NCI-H2107 treated with DMSO at 0.1 percent for 48 hours (cell line): ENCODE measurements around the gene PRKRIP1.
"Not testable (repeated sequence)": the region's sequence is repeated elsewhere in the genome, so short reads cannot be mapped to it uniquely, and the experiment has no call there.

Experiments used
- DNase-seq: peaks from one replicate; lab custom pipeline; 2025; ENCODE audit not compliant: unreplicated experiment; lab: John Stamatoyannopoulos, UW

PRKRIP1 gene

DNA sequence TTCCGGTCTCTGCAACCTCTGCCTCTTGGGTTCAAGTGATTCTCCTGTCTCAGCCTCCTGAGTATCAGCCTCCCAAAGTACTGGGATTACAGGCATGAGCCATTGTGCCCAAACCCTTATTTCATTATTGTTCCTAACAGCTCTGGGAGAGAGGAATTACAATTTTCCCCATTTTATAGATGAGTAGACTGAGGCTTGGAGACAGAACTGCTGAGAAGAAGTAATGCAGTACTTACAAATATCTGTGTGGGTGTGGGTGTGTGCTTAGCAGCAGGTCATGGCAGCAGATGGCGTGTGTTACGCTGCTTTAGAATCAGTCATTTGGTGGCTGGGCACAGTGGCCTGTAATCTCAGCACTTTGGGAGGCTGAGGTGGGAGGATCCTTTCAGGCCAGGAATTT, 7.4 kb downstream of the PRKRIP1 start:
- no peak for DNase-seq

DNA sequence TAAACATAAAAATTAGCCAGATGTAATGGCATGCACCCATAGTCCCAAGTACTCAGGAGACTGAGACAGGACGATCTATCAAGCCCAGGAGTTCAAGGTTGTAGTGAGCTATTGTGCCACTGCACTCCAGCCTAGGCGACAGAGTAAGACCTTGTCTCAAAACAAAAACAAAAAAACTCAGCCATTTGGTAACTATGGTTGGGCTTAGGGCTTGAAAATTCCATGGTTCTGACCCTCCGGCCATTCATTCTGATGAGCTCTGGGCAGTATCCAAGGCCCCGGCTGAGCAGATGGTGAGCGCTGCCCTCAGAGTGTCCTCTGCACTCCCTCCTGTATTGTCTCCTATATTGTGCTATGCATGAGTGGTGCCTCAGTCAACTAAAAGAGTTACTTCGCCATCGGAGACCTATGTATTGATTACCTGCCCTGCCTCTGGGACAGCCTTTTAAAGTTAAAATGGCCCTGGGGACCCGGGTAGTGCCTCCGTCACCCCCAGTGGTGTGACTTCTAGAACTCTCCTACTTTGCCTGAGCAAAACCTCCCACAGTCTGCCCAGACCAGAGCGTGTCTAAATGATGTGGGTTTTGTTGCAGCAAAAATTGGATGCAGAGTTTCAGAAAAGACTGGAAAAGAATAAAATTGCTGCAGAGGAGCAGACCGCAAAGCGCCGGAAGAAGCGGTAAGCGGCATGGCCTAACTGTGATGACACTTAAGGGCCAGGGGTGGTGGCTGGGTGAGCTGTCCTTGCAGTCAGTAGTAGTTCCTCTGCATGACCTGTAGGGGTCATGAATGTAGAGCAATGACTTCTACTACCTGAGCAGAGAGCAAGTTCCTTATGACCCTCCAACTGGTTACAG, 8.1 kb downstream of the PRKRIP1 start:
- peak; percentile 63 for DNase-seq

DNA sequence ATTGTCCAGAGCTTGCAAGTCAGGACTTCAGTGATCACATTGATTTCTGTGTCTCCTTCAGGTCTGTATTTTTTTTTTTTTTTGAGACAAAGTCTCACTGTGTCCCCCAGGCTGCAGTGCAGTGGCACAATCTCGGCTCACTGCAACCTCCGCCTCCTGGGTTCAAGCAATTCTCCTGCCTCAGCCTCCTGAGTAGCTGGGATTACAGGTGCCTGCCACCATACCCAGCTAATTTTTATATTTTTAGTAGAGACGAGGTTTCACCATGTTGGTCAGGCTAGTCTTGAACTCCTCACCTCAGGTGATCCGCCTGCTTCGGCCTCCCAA, 8.7 kb downstream of the PRKRIP1 start:
- not testable (repeated sequence) for DNase-seq

DNA sequence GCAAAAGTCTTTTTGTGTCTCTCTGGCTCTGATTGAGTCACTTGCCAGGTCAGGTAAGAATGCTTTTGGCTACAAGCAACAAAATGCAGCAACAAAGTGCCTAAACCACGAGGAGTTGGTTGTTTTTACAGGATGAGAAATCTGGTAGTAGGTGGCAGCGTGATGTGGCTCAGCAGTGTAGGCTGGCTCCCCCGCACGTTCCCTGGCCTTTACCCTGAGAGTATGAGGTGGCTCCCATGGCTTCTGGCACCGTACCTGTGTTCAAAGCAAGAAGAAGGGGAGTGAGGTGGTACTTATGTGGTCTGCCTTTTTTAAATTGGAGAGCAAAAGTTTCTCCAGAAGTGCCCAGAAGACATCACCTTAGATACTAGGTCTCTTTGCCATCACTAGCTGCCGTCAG, 11.7 kb downstream of the PRKRIP1 start:
- no peak for DNase-seq

DNA sequence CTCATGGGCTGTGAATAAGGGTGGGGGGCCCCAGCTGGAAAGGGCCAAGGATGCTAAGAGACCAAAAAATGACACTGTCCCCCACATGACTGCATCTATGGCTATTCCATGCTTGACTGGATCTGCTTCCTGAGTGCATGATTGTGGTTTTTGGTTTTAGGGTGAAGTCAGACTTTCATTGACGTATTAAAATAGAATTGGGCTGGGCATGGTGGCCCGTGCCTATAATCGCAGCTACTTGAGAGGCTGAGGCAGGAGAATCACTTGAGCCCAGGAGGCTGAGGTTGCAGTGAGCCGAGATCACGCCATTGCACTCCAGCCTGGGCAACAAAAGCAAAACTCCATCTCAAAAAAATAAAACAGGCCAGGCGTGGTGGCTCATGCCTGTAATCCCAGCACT, 12.4 kb downstream of the PRKRIP1 start:
- DNase-seq, result not testable (repeated sequence)

DNA sequence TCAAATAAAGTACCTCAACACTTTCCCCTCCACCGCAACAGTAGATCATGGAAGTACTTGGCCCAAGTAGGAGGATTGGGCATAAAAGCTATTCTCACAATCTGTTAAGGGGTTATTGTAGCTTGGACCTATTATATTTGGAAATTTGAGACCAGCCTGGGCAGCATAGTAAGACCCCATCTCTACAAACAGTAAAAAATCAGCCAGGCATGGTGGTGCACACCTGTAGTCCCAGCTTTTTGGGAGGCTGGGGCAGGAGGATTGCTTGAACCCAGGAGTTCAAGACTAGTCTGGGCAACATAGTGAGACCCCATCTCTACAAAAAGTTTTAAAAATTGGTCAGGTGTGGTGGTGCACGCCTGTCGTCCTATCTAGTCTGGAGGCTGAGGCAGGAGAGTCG, 13.2 kb downstream of the PRKRIP1 start:
- no peak for DNase-seq

DNA sequence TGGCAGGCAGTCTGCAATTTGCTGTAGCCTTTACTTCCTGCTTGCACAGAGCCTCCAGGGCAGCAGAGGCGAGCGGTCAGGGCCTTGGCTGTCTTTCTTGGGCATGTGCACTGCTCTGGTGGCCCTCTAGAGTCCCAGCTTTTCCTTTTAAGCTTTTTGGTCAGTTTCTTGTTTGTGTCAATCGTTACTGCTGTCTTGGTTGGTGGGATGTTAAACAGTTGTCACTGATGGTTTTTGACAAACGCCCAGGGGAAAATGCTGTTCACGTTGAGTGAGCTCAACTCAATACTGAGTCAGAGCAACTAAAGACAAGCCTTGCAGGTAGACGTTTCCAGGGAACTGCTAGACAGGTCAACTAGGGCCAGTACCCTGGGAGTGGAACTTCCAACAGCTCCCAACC, 14.0 kb downstream of the PRKRIP1 start:
- no peak for DNase-seq

DNA sequence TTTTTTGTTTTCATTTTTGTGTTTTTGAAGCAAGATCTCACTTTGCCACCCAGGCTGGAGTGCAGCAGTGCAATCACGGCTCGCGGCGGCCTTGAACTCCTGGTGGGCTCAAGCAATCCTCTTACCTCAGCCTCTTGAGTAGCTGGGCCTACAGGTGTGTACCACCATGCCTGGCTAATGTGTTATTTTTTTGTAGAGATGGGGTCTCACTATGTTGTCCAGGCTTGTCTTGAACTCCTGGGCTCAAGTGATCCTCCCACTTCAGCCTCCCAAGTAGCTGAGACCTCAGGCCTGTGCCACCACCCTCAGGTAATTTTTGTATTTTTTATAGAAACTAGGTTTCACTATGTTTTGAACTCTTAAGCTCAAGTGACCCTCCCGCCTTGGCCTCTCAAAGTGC, 14.8 kb downstream of the PRKRIP1 start:
- no peak for DNase-seq

DNA sequence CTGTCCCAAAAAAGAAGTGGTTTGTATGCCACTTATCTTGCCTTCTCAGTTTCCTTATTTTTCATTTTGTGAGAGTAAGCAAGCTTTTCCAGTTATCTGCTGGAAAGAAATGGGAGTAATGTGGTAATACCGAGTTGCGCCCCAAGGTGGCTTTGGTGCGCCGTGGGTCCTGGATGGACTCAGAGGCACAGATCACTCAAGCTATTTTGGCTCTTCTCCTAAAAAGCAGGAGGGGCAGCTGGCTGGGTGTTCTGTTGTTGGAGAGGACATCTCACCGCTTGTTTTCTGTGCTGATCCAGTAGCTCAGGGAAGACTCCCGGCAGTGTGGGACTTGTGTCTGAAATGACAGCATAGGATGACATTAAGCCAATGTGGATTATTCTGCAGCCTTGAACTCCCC, 16.4 kb downstream of the PRKRIP1 start:
- DNase-seq, result peak; percentile 21

DNA sequence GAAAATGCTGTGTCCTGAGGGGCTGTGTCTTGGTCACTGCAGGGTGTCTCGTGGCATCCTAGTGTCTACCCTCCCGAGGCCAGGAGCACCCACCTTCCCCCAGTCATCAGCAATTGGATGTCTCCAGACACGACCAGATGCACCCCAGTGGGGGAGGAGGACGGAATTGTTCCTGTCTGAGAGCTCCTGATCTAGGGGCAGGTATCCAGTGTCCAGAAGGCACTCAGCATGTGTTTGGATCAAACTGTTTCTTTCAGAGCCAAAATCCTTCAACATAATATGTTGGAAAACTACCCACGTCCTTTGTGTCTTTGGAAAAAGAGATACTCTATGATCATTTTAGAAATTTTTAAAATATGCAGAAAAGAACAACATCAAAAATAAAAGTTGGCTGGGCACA, 16.9 kb downstream of the PRKRIP1 start:
- no peak for DNase-seq

DNA sequence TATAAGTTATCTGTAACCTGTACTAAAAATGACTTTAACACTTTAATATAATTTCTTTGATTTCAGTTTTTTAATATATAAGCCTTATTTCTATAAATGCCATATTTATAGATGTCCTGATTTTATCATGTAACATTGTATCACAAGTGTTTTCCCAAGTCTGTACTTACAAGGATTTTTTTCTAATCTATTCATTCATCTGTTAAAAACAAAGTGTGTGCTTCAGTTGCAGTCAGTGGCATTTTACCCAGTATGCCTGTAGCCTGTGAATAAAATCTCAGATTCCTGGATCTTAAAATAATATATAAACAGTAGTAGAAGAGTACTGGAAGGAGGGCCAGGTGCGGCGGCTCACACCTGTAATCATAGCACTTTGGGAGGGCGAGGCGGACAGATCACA, 17.4 kb downstream of the PRKRIP1 start:
- no peak for DNase-seq

DNA sequence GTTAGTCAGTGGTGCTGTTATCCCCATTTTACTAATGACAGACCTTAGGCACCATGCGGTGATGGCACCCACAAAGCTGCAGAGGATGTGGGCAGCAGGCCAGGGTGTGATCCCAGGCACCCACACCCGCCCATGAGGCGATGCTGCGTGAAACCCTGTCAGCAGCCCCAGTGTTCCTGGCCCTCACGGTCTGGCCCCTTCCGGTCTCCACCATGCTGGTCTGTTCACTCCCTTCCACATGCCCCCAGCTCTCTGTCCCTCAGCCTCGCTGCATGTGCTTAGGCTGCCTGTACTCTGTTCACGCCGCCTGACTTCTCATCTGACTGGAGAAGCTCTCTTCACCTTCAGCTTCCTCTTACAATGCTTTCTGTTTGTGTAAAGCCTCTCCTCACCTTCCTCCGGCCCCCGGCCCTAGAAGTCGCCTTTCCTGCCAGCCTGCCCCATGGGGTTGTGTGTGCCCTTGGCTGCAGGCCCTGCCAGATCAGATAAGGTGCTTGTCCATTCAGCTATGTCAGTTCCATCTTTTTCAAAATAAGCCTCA, 19.6 kb downstream of the PRKRIP1 start:
- DNase-seq, result no peak

DNA sequence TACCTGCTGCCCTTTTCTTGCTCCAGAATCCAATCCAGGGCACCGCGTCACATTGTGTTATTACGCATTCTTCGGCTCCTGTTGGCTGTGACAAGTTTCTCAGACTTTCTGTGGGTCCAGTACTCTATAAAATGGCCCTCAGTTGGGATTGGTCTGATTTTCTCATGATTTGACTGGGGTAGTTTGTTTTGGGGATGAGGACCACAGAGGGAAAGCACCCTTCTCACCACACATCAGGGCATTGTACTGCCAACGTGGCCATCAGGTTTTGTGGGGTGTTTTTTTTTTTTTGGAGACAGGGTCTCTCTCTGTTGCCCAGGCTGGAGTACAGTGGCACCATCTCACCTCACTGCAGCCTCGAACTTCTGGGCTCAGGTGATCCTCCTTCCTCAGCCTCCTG, 20.2 kb downstream of the PRKRIP1 start:
- DNase-seq, result no peak

DNA sequence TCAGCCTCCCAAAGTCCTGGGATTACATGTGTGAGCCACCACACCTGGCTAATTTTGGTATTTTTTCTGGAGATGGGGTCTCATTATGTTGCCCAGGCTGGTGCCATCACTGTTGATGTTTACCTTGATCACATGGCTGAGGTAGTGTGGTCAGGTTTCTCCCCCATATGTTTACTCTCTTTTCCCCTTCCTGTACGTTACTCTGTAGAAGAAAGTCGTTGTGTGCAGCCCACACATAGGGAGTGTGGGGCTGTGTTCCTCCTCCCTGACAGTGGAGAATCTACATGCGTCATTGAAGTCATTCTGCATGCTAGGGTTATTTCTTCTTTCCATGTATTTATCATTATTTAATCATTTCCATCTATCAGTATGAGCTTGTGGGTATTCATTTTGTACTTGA, 20.9 kb downstream of the PRKRIP1 start:
- DNase-seq, result no peak

DNA sequence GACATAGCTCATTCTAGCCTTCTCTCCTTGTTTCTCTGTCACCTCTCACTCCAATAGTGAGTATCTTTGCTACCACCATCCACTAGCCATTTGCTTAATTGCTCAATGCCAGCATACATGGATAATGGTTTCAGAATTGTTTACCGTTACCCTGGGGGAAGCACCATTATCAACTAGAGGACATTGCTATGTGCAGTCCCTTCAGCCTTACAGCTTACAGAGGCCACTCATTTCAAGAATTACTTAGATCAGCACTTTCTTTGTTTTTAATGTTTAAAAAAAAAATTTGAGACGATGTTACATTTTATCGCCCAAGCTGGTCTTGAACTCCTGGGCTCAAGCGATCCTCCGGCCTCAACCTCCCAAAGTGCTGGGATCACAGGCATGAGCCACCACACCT, 22.4 kb downstream of the PRKRIP1 start:
- no peak for DNase-seq

DNA sequence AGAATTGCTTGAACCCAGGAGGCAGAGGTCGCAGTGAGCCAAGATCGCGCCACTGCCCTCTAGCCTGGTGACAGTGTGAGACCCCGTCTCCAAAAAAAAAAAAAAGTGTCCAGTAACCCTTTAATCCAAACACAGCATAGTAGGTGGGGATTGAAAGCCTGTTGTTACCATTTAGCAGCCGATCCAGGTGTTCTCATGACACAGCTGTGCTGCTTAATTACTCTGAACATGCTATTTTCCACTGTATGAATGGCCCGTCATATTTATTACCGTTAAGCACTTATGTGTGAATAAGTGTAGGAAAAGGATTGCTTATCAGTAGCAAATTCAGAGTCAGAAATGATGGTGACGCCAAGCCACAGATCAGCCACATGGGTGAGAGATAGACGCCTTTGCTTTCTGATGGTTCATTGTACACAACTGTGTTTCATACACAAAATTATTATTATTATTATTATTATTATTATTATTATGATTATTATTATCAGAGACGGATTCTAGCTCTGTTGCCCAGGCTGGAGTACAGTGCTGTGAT, 25.6 kb downstream of the PRKRIP1 start:
- no peak for DNase-seq

DNA sequence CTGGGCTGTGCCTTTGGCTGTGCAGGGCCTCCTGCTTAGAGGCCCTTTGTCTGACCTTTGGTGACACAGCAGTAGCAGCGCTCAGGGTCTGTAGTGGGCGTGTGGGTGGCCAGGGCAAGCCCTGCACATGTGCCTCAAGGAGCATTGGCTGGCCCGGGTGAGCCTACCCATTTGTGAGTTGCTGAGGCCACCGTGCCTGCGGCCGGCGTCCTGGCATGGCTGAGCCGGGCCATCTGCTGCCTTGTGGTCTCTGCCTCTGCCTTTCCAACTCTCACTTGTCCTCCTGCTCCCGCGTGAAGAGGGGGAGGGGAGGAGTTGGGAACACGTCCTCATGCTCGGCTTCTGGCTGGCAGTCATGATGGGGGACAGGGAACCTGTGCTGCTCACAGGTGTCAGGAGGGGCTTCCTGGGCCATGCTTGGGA, 28.0 kb downstream of the PRKRIP1 start:
- no peak for DNase-seq

DNA sequence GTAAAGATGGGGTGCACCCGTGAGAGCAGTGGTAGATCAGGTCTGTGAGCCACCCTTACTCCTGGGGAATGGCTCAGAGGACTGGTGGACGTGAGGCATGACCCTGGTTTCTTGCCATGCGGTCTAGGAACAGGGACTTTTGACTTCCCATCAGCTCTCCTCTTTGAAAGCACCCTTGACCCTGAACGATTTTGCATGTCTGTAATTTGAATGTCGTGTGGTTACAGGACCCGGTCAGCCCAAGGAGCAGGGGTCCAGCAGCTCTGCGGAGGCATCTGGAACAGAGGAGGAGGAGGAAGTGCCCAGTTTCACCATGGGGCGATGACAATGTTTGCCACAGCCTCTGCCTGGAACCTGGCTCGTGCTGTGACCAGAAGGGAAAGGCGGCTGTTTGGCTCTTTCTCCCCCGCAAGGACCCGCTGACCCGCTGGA, 28.6 kb downstream of the PRKRIP1 start:
- no peak for DNase-seq

DNA sequence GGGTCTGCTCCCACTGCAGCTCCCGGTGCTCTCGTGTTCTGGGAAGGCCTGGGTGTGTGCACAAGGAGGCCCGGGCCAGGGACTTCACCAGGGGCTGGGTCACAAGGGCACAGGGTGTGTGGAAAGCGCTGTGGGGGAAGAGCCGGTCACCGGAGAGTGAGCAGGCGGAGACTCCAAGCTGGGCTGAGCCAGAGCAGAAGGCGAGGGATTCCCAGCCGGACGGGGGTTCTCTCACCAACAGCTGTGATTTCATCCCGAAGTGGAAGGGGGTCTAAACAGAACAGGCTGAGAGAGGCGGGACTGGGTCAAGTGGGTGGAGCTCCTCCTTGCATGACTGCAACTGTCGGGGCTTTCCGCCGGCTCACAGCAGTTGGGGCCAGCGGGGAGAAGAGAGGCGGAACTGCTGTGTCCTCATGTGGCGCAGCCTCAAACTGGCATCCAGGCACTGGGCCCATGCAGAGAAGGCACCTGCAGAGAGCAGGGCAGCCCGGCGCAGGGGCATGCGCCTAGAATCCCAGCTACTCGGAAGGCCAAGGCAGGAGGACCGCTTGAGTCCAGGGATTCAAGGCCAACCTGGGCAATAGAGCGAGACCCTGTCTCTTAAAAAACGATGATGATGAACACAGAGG, 29.6 kb downstream of the PRKRIP1 start:
- DNase-seq, result no peak

DNA sequence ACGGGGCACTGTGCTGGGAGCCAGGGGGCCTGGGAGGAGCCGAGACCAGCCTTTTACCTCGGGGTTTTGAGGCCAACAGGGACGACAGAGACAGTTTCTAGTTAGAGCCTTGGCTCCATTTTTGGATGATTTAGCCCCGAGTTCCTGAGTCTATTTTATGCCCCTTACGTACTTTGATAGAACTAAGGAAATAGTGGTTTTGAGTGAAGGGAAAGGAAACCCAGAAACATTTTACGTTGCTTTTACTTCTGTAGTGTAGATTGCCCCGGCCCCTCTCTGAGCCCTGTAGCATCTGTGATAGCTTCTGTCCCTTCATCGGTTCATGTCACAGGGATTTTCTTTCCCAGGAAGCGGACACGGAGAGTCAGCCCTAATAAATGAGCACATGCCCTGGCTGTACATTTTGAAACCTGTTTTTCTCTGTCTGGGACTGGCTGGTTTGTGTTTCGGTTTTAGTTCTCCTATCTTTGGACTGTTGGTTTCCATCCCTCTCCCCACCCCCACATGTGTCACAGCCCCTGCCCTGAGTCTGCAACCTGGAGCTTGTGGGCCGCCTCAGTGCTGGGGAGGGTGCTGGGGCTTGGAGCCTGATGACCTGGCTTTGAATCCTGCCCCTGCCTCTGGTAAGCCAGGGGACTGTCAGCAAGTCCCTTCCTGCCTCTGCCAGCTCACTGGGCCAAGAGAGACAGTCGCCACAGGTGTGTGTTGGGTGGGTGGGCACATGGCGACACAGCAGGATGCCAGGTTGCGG, 30.3 kb downstream of the PRKRIP1 start:
- no peak for DNase-seq

DNA sequence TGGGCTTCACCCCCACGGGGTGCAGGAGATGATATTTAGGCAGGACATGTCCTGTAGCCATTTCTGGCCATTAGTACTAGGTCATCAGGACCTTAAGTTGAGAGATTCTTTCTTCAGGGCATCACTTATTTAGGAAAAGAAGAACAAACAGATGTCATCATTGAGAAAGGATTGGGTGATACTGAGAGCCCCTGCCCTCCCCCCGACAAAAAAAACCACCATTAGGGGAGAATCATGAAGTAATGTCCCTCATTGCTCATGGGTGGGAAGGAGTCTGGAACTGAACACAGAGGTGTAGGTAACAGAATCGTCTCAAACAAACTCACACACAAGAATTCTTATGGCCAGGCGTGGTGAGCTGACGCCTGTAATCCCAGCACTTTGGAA, 30.8 kb downstream of the PRKRIP1 start:
- no peak for DNase-seq
